HCT116 (cell line): ENCODE data around the gene NPAS4.

Source experiments
- CBX3 ChIP-seq: IDR thresholded peaks from 2 replicates; pipeline ENCODE4 v1.6.1; 2012; ENCODE audit warnings: low read depth
- POLR2A ChIP-seq: IDR thresholded peaks from 2 replicates; pipeline ENCODE4 v1.7.0; 2011; ENCODE audit warnings: borderline replicate concordance; ENCODE audit not compliant: insufficient read depth, insufficient read length; ENCODE audit errors: extremely low read depth
- POLR2AphosphoS5 ChIP-seq: IDR thresholded peaks from 2 replicates; pipeline ENCODE4 v1.6.1; 2011; ENCODE audit warnings: mild to moderate bottlenecking, low read depth, low read length, moderate library complexity
- RAD21 ChIP-seq: IDR thresholded peaks from 2 replicates; pipeline ENCODE4 v1.6.1; 2012; ENCODE audit warnings: low read depth, mild to moderate bottlenecking
- SRF ChIP-seq: IDR thresholded peaks from 2 replicates; pipeline ENCODE4 v1.6.1; 2012; ENCODE audit warnings: low read depth
- YY1 ChIP-seq: IDR thresholded peaks from 2 replicates; pipeline ENCODE4 v1.6.1; 2011; ENCODE audit warnings: low read length, low read depth, moderate library complexity, mild to moderate bottlenecking; ENCODE audit not compliant: insufficient replicate concordance; ENCODE audit errors: extremely low read depth
- TF ChIP-seq, protein P1 (sequence below), 3 experiments: fragments of 200-600 bp in 1 of 3; sonication (generic) in 1 of 3; IDR thresholded peaks in 2 of 3; conservative IDR thresholded peaks in 1 of 3; 2 replicates each; pipeline ENCODE4 v1.5.1; 2012 to 2017; ENCODE audit warnings: low read depth in 2 of 3, low read length in 2 of 3, antibody characterized with exemption in 1 of 3, borderline replicate concordance in 1 of 3, control low read depth in 1 of 3, mild to moderate bottlenecking in 1 of 3, mixed read lengths in 1 of 3, mixed run types in 1 of 3, moderate library complexity in 1 of 3; ENCODE audit not compliant: insufficient read depth in 1 of 3

GRCh38 chr11:66419825-66420224 is 1.0 kb upstream of the NPAS4 start:
- TF ChIP-seq, protein P1, sequence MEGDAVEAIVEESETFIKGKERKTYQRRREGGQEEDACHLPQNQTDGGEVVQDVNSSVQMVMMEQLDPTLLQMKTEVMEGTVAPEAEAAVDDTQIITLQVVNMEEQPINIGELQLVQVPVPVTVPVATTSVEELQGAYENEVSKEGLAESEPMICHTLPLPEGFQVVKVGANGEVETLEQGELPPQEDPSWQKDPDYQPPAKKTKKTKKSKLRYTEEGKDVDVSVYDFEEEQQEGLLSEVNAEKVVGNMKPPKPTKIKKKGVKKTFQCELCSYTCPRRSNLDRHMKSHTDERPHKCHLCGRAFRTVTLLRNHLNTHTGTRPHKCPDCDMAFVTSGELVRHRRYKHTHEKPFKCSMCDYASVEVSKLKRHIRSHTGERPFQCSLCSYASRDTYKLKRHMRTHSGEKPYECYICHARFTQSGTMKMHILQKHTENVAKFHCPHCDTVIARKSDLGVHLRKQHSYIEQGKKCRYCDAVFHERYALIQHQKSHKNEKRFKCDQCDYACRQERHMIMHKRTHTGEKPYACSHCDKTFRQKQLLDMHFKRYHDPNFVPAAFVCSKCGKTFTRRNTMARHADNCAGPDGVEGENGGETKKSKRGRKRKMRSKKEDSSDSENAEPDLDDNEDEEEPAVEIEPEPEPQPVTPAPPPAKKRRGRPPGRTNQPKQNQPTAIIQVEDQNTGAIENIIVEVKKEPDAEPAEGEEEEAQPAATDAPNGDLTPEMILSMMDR (IDR thresholded peaks at IDR 0.05 in 2 of 3, conservative IDR thresholded peaks at IDR 0.05 in 1 of 3; ENCODE audit: borderline replicate concordance in 1 of 3, insufficient read depth in 1 of 3, low read depth in 2 of 3, low read length in 2 of 3): no peak
- no peak for TF ChIP-seq CBX3
- no peak for TF ChIP-seq SRF
- TF ChIP-seq RAD21: no peak
- no peak for TF ChIP-seq POLR2AphosphoS5
- TF ChIP-seq YY1: no peak
- TF ChIP-seq POLR2A: no peak
